Measurements from ENCODE around the gene C14orf93. TPM values are rescaled to one million over a fixed set of nuclear protein-coding genes. Genes with fewer than 3 reads are reported as not detected.
"Not testable (repeated sequence)": the region's sequence is repeated elsewhere in the genome, so short reads cannot be mapped to it uniquely, and the experiment has no call there.

The C14orf93 gene
- polyA plus RNA-seq, 2 of the 4 experiments (the other 2 are of a cell fraction), result 6.8 to 9.7 TPM

DNA sequence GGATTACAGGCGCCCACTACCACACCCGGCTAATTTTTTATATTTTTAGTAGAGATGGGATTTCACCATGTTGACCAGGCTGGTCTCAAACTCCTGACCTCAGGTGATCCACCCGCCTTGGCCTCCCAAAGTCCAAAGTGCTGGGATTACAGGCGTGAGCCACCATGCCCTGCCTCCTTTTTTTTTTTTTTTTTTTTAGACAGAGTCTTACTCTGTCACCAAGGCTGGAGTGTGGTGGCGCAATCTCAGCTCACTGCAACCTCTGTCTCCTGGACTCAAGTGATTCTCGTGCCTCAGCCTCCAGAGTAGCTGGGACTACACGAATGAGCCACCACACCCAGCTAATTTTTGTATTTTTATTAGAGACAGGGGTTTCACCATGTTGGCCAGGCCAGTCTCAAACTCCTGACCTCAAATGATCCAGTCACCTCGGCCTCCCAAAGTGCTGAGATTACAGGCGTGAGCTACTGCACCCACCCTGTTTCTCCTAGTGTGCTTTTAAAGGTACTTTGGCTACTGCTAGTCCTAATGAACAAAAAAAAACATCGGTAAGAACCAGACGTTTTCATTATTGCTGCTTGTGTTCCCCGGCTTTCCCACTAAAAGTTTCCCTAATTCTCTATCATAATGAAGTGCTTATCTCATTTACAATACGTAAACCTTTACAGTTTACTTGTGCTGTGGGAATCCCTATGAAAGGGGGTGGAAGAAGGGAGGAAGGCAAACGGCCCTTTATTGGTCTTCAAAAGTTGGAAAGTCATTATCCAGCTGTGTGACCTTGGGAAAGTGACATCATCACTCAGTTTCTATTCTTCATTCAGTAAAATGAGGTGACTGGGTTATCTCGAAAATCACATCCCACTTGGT, 43.8 kb downstream of the C14orf93 start:
- CTCF ChIA-PET, result interaction anchor here (1.0 to 18.8 kb wide), 4 partner anchors 23 to 92 kb away, joined by 3 to 646 read pairs (median 17); partner anchors contain the start of genes AJUBA, CDH24 and PRMT5
- FAIRE-seq, result not testable (repeated sequence)

GRCh38 chr14:22962061-22962676, 47.8 kb downstream of the C14orf93 start:
- CTCF ChIA-PET, result interaction anchor here (1.1 to 18.8 kb wide), 7 partner anchors 8 to 96 kb away, joined by 3 to 646 read pairs (median 4); partner anchors contain the start of gene AJUBA
- POLR2A ChIA-PET, result no interaction called here
- no peak overlapping the region for H3K27ac ChIP-seq
- H3K4me1 ChIP-seq, result peaks cover 15% of the 10 kb centered on the region
- FAIRE-seq (no peak), ATAC-seq (no peak), DNase-seq (ENCODE audit: low read depth in 1 of 2, low spot score in 1 of 2) (no peak)
- TF ChIP-seq CBX8 (IDR thresholded peaks at IDR 0.05) (no peak), KDM5A (IDR thresholded peaks at IDR 0.05) (no peak), JUNB (IDR thresholded peaks at IDR 0.05) (no peak), NFE2L2 (conservative IDR thresholded peaks at IDR 0.05; ENCODE audit: low read length) (no peak), MAZ (IDR thresholded peaks at IDR 0.05; ENCODE audit: borderline replicate concordance, low read depth, low read length) (no peak), ZC3H11A (IDR thresholded peaks at IDR 0.05) (no peak), FOSB (CRISPR knock-in tag; IDR thresholded peaks at IDR 0.05) (no peak), HOXB5 (CRISPR knock-in tag; IDR thresholded peaks at IDR 0.05) (no peak), SREBF2 (IDR thresholded peaks at IDR 0.05) (no peak), FOXS1 (CRISPR knock-in tag; IDR thresholded peaks at IDR 0.05) (no peak), TP53 (CRISPR knock-in tag; IDR thresholded peaks at IDR 0.05) (no peak), RCOR1 (IDR thresholded peaks at IDR 0.05; ENCODE audit: low read depth, low read length) (no peak), HOXA7 (CRISPR knock-in tag; IDR thresholded peaks at IDR 0.05) (no peak), POLR2AphosphoS2 (conservative IDR thresholded peaks at IDR 0.05; ENCODE audit: low read length) (no peak)
- TF ChIP-seq, protein P1, sequence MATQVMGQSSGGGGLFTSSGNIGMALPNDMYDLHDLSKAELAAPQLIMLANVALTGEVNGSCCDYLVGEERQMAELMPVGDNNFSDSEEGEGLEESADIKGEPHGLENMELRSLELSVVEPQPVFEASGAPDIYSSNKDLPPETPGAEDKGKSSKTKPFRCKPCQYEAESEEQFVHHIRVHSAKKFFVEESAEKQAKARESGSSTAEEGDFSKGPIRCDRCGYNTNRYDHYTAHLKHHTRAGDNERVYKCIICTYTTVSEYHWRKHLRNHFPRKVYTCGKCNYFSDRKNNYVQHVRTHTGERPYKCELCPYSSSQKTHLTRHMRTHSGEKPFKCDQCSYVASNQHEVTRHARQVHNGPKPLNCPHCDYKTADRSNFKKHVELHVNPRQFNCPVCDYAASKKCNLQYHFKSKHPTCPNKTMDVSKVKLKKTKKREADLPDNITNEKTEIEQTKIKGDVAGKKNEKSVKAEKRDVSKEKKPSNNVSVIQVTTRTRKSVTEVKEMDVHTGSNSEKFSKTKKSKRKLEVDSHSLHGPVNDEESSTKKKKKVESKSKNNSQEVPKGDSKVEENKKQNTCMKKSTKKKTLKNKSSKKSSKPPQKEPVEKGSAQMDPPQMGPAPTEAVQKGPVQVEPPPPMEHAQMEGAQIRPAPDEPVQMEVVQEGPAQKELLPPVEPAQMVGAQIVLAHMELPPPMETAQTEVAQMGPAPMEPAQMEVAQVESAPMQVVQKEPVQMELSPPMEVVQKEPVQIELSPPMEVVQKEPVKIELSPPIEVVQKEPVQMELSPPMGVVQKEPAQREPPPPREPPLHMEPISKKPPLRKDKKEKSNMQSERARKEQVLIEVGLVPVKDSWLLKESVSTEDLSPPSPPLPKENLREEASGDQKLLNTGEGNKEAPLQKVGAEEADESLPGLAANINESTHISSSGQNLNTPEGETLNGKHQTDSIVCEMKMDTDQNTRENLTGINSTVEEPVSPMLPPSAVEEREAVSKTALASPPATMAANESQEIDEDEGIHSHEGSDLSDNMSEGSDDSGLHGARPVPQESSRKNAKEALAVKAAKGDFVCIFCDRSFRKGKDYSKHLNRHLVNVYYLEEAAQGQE (IDR thresholded peaks at IDR 0.05), result no peak
- H3K4me3 ChIP-seq, result no peak overlapping the region
- 88% methylated on average over 6 of the region's 6 CpGs for WGBS (ENCODE audit: missing lambda C conversion rate)
- no peaks in the 10 kb centered on the region for H3K9me3 ChIP-seq
- H3K4me2 ChIP-seq, result no peak overlapping the region

More for the DNA sequence above, 43.8 kb downstream of the C14orf93 start:
- ATAC-seq (peak; percentile 32 to 44; a peak in 4 of 6 replicates), DNase-seq (ENCODE audit: low read depth in 1 of 2, low spot score in 1 of 2) (peak in 1 of 2 experiments; percentile 22)
- H3K4me3 ChIP-seq, H3K9me3 ChIP-seq: not testable (repeated sequence)
- peaks cover 11% of the 10 kb centered on the region for H3K4me1 ChIP-seq
- H3K27ac ChIP-seq, result peak overlapping the region in 1 of 2 experiments; percentile 9; a peak in 1 of 6 replicates
- peak overlapping the region; percentile 9; the same call in 1 of the 3 replicates for H3K4me2 ChIP-seq
- peak; percentile 50 to 68; a peak in 2 of 4 replicates for TF ChIP-seq CEBPB (IDR thresholded peaks at IDR 0.05)
- POLR2A ChIA-PET, result interaction anchor here (1.4 to 1.6 kb wide), 2 partner anchors 9 to 11 kb away, joined by 3 to 6 read pairs; partner anchors contain the start of gene HAUS4
- WGBS (ENCODE audit: missing lambda C conversion rate), result 58% methylated on average over 15 of the region's 15 CpGs

Data from A549 (cell line).